CD4-positive, alpha-beta T cell (primary cell): ENCODE results near the gene PRR11. TPM values are rescaled to one million over a fixed set of nuclear protein-coding genes. Genes with fewer than 3 reads are reported as not detected.

Source experiments
- ATAC-seq: fragments of 200-7000 bp; cut with Tn5 transposase; one replicate; pipeline ENCODE4 v1.10.0; 2022; ENCODE audit warnings: mild to moderate bottlenecking; ENCODE audit not compliant: poor library complexity
- CTCF ChIA-PET: fragments of 350-600 bp; sonication (Branson Sonifier 250); formaldehyde crosslinking; loops from one replicate; lab custom pipeline; 2021; ENCODE audit warnings: antibody characterized with exemption, inconsistent platforms; lab: Charles Lee
- POLR2A ChIA-PET: fragments of 350-600 bp; sonication (Branson Sonifier 250); formaldehyde crosslinking; loops from one replicate; lab custom pipeline; 2021; ENCODE audit warnings: antibody characterized with exemption, inconsistent platforms; lab: Charles Lee
- DNase-seq, 14 experiments: peaks; one replicate each; pipeline ENCODE4 v3.0.0-alpha.2; 2013 to 2020; ENCODE audit warnings: mixed read lengths in 2 of 14
- H3K27ac ChIP-seq, 2 donors: one replicate each; pipeline versions ENCODE4 v1.5.1 to v1.7.0; 2013; ENCODE audit warnings: low read length in 2 of 2, low read depth in 1 of 2, mild to moderate bottlenecking in 1 of 2
- H3K27me3 ChIP-seq, 2 experiments: 1 replicate in 1 of 2; 2 replicates in 1 of 2; pipeline versions ENCODE4 v1.6.1 to v1.7.0; 2013; ENCODE audit warnings: low read length in 2 of 2, control low read depth in 1 of 2, mild to moderate bottlenecking in 1 of 2, moderate library complexity in 1 of 2; ENCODE audit not compliant: insufficient read depth in 2 of 2, control insufficient read depth in 1 of 2
- H3K36me3 ChIP-seq: one replicate; pipeline ENCODE4 v1.6.1; 2013; ENCODE audit warnings: low read length, control low read depth; ENCODE audit not compliant: insufficient read depth
- H3K4me1 ChIP-seq: one replicate; pipeline ENCODE4 v1.6.1; 2013; ENCODE audit warnings: low read length, control low read depth; ENCODE audit not compliant: insufficient read depth
- H3K4me3 ChIP-seq: one replicate; pipeline ENCODE4 v1.5.1; 2013; ENCODE audit warnings: mild to moderate bottlenecking, low read length, moderate library complexity
- H3K9me3 ChIP-seq, 2 experiments: 1 replicate in 1 of 2; 2 replicates in 1 of 2; pipeline versions ENCODE4 v1.6.1 to v1.7.0; 2013; ENCODE audit warnings: low read length in 2 of 2, mild to moderate bottlenecking in 2 of 2, control low read depth in 1 of 2, moderate library complexity in 1 of 2; ENCODE audit not compliant: control insufficient read depth in 1 of 2, insufficient read depth in 1 of 2
- H3K27ac Mint-ChIP-seq: one replicate; pipeline ENCODE4 v1.8.0; 2020; ENCODE audit warnings: mixed read lengths
- H3K27me3 Mint-ChIP-seq: one replicate; pipeline ENCODE4 v1.8.0; 2021; ENCODE audit warnings: mixed read lengths
- H3K36me3 Mint-ChIP-seq: one replicate; pipeline ENCODE4 v1.8.0; 2021; ENCODE audit warnings: low read depth, mixed read lengths
- H3K4me1 Mint-ChIP-seq: one replicate; pipeline ENCODE4 v1.8.0; 2021; ENCODE audit warnings: low read depth, mixed read lengths
- H3K4me3 Mint-ChIP-seq: one replicate; pipeline ENCODE4 v1.8.0; 2020; ENCODE audit warnings: mild to moderate bottlenecking, mixed read lengths
- H3K9me3 Mint-ChIP-seq: one replicate; pipeline ENCODE4 v1.8.0; 2020; ENCODE audit warnings: mixed read lengths
- CTCF ChIP-seq: fragments of 200-600 bp; IDR thresholded peaks from one replicate; pipeline ENCODE4 v1.8.0; 2022; ENCODE audit warnings: antibody characterized with exemption, mild to moderate bottlenecking
- intact Hi-C, 2 experiments: fragments of 100-400 bp; cut with DNase I in 1 of 2; cut with micrococcal nuclease in 1 of 2; formaldehyde crosslinking; loops; one replicate each; pipeline versions ENCODE4 v1.15.1 to v1.9.0; 2023 to 2025; cut with DNase I, micrococcal nuclease
- total RNA-seq, 174 experiments: library from RNA in 2 of 174; stranded (reverse) in 2 of 174; gene quantifications; one replicate each; pipeline ENCODE4 v1.2.3 and lab custom pipeline; 2021 to 2026

Gene PRR11
- total RNA-seq, 2 experiments from 2014 or later: 0.69 to 0.92 TPM

GRCh38 chr17:59181481-59181880 lies 25.9 kb downstream of the PRR11 start:
- no peak for ATAC-seq
- intact Hi-C loops: no loop called here
- POLR2A ChIA-PET: no interaction called here

GRCh38 chr17:59185997-59186396 lies 30.5 kb downstream of the PRR11 start:
- Histone ChIP-seq H3K36me3 (no peaks in the 10 kb centered on the region), H3K9me3 (no peaks in the 10 kb centered on the region), H3K4me3 (no peak overlapping the region), H3K4me1 (no peaks in the 10 kb centered on the region), H3K27me3 (no peaks in the 10 kb centered on the region), H3K27ac (no peak overlapping the region)
- intact Hi-C loops: no loop called here
- DNase-seq: no peak
- no peak for ATAC-seq
- Mint-ChIP-seq H3K4me1 (no peaks in the 10 kb centered on the region), H3K27ac (no peak overlapping the region), H3K36me3 (no peaks in the 10 kb centered on the region), H3K27me3 (no peaks in the 10 kb centered on the region), H3K9me3 (no peaks in the 10 kb centered on the region), H3K4me3 (no peak overlapping the region)
- TF ChIP-seq CTCF: no peak
- ChIA-PET POLR2A (no interaction called here), CTCF (no interaction called here)

More at GRCh38 chr17:59181481-59181880, 25.9 kb downstream of the PRR11 start:
- no peak for TF ChIP-seq CTCF
- no peak for DNase-seq
- Mint-ChIP-seq H3K4me1 (no peaks in the 10 kb centered on the region), H3K36me3 (no peaks in the 10 kb centered on the region), H3K9me3 (no peaks in the 10 kb centered on the region), H3K27ac (no peak overlapping the region), H3K4me3 (no peak overlapping the region), H3K27me3 (no peaks in the 10 kb centered on the region)
- H3K27ac ChIP-seq: no peak overlapping the region
- H3K9me3 ChIP-seq: no peaks in the 10 kb centered on the region
- no peaks in the 10 kb centered on the region for H3K36me3 ChIP-seq
- no peaks in the 10 kb centered on the region for H3K4me1 ChIP-seq
- CTCF ChIA-PET: no interaction called here
- no peak overlapping the region for H3K4me3 ChIP-seq
- no peaks in the 10 kb centered on the region for H3K27me3 ChIP-seq

- Histone ChIP-seq H3K4me1 (no peaks in the 10 kb centered on the region), H3K27ac (no peak overlapping the region), H3K4me3 (no peak overlapping the region), H3K36me3 (no peaks in the 10 kb centered on the region), H3K9me3 (no peaks in the 10 kb centered on the region), H3K27me3 (no peaks in the 10 kb centered on the region)
- DNase-seq (no peak), ATAC-seq (no peak)
- Mint-ChIP-seq H3K27me3 (no peaks in the 10 kb centered on the region), H3K4me1 (no peaks in the 10 kb centered on the region), H3K27ac (no peak overlapping the region), H3K36me3 (no peaks in the 10 kb centered on the region), H3K9me3 (no peaks in the 10 kb centered on the region), H3K4me3 (no peak overlapping the region)
- POLR2A ChIA-PET: no interaction called here
- intact Hi-C loops: no loop called here
- TF ChIP-seq CTCF: no peak
- CTCF ChIA-PET: no interaction called here
Measured at GRCh38 chr17:59186850-59187249, 31.3 kb downstream of the PRR11 start.
